Measurements from ENCODE around the gene FADS2.

- TF ChIP-seq CTCF (conservative IDR thresholded peaks at IDR 0.05; ENCODE audit: low read length): no peak
- no peak for TF ChIP-seq EZH2phosphoT487 (IDR thresholded peaks at IDR 0.05; ENCODE audit: borderline replicate concordance, low read depth, low read length)
Observed at GRCh38 chr11:61910187-61911127, 82.4 kb downstream of the FADS2 start.

Data from OCI-LY7 (cell line).